Measurements from ENCODE around the gene TIGD7. TPM values are rescaled to one million over a fixed set of nuclear protein-coding genes. Genes with fewer than 3 reads are reported as not detected.

TIGD7 gene
- total and polyA plus RNA-seq, 2 of the 13 experiments (the other 11 are each of a cell fraction or from before 2014, with no cell fraction given), result not detected

DNA sequence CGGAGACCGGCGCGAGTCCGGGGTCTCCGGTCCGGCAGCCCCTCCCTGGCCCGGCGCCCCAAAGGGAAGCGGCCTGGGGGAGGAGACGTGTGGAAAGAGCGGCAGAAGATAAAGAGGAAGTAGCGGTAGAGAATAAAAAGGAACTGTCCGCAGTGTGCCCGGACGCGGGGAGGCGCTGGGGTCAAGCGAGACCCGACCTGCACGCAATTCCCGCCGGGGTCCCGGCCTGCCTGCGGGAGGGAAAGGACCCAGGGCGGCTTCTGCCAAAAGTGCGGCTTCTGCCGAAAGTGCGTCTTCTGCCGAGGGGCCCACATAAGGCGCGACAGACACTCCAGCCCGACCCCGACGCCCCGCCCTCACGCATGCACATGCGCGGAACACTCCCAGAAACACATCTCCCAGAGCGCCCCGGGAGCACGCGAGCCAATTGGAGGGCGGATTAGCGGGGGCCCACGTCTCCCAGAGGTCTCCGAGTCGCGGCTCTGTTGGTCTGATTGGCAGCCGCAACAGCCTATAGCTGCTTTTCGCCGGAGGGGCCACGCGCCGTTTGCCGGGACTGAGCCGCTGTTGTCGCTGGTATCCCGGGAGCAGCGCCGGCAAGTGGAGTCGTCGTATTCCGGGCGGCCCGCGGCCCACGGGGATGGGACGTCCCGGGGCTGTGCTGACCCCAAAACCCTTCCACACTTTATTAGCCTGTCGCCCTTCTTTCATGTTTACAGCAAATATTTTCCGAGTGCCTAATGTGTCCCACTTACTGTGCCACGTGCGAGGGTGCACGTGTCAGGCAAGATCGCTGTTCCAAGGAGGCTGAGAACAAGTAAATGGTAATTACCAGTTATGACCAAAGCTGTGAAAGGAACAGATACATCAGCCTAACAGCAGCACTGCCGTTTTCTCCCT lies 40.8 kb downstream of the TIGD7 start (continued):
- TF ChIP-seq, protein P1, sequence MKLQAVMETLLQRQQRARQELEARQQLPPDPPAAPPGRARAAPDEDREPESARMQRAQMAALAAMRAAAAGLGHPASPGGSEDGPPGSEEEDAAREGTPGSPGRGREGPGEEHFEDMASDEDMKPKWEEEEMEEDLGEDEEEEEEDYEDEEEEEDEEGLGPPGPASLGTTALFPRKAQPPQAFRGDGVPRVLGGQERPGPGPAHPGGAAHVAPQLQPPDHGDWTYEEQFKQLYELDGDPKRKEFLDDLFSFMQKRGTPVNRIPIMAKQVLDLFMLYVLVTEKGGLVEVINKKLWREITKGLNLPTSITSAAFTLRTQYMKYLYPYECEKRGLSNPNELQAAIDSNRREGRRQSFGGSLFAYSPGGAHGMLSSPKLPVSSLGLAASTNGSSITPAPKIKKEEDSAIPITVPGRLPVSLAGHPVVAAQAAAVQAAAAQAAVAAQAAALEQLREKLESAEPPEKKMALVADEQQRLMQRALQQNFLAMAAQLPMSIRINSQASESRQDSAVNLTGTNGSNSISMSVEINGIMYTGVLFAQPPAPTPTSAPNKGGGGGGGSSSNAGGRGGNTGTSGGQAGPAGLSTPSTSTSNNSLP (IDR thresholded peaks at IDR 0.05; ENCODE audit: low read depth, low read length), result no peak
- TF ChIP-seq ZZZ3 (CRISPR knock-in tag; IDR thresholded peaks at IDR 0.05; ENCODE audit: borderline replicate concordance), result no peak; the same call in 1 of the 2 replicates
- TF ChIP-seq, protein P2, sequence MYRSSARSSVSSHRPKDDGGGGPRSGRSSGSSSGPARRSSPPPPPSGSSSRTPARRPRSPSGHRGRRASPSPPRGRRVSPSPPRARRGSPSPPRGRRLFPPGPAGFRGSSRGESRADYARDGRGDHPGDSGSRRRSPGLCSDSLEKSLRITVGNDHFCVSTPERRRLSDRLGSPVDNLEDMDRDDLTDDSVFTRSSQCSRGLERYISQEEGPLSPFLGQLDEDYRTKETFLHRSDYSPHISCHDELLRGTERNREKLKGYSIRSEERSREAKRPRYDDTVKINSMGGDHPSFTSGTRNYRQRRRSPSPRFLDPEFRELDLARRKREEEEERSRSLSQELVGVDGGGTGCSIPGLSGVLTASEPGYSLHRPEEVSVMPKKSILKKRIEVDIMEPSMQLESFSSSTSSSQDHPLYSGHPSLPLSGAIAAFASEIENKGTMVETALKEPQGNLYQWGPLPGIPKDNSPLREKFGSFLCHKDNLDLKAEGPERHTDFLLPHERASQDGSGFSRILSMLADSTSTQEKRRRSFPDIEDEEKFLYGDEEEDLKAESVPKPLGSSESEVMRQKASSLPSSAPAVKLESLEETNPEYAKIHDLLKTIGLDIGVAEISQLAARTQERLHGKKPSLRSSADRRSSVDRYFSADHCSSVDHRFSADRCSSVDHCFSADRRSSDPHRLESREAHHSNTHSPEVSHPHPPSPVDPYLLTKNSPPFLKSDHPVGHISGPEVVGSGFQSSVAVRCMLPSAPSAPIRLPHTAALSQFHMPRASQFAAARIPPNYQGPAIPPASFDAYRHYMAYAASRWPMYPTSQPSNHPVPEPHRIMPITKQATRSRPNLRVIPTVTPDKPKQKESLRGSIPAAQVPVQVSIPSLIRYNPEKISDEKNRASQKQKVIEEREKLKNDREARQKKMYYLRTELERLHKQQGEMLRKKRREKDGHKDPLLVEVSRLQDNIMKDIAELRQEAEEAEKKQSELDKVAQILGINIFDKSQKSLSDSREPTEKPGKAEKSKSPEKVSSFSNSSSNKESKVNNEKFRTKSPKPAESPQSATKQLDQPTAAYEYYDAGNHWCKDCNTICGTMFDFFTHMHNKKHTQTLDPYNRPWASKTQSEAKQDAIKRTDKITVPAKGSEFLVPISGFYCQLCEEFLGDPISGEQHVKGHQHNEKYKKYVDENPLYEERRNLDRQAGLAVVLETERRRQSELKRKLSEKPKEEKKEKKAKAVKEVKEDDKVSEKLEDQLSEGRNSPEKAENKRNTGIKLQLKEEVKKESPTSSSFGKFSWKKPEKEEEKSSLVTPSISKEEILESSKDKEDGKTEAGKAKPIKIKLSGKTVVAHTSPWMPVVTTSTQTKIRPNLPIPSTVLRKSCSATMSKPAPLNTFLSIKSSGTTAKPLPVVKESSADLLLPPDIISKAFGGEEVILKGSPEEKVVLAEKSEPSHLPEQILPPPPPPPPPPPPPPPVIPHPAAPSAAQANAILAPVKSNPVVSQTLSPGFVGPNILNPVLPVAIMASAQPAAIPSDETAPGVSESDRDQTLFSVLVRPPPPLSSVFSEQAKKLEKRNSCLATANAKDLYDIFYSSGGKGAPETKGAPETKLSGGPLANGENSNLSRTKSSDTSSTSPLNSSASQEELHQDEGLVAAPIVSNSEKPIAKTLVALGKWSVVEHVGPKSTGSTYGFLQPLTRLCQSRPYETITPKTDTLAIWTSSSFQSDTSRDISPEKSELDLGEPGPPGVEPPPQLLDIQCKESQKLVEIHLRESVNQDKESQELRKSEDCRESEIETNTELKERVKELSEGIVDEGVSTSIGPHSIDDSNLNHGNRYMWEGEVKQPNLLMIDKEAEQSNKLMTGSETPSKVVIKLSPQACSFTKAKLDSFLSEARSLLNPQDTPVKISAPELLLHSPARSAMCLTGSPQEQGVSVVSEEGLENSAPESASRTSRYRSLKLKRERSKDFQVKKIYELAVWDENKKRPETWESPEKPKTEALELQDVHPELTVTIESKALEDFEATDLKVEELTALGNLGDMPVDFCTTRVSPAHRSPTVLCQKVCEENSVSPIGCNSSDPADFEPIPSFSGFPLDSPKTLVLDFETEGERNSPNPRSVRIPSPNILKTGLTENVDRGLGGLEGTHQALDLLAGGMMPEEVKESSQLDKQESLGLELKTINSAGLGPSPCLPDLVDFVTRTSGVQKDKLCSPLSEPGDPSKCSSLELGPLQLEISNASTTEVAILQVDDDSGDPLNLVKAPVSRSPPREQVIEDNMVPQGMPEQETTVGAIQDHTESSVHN (CRISPR knock-in tag; IDR thresholded peaks at IDR 0.05), result peak; percentile 41; the same call in 1 of the 2 replicates
- no peak for TF ChIP-seq ZNF572 (CRISPR knock-in tag; IDR thresholded peaks at IDR 0.05)
- no peak for TF ChIP-seq EP300 (IDR thresholded peaks at IDR 0.05; ENCODE audit: low read depth in 2 of 2, low read length in 2 of 2)
- TF ChIP-seq EP300 (CRISPR knock-in tag; IDR thresholded peaks at IDR 0.05; ENCODE audit: borderline replicate concordance), result no peak
- TF ChIP-seq ZNF672 (CRISPR knock-in tag; IDR thresholded peaks at IDR 0.05), result no peak
- TF ChIP-seq JUND (CRISPR knock-in tag; IDR thresholded peaks at IDR 0.05), result no peak
- TF ChIP-seq, protein P3, sequence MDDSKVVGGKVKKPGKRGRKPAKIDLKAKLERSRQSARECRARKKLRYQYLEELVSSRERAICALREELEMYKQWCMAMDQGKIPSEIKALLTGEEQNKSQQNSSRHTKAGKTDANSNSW (CRISPR knock-in tag; IDR thresholded peaks at IDR 0.05; ENCODE audit: borderline replicate concordance), result no peak; the same call in 1 of the 2 replicates
- TF ChIP-seq, protein P4, sequence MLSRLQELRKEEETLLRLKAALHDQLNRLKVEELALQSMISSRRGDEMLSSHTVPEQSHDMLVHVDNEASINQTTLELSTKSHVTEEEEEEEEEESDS (CRISPR knock-in tag; IDR thresholded peaks at IDR 0.05; ENCODE audit: borderline replicate concordance), result no peak
- no peak for TF ChIP-seq HOXD1 (CRISPR knock-in tag; IDR thresholded peaks at IDR 0.05)
- no peak for TF ChIP-seq ZNF660 (CRISPR knock-in tag; IDR thresholded peaks at IDR 0.05; ENCODE audit: borderline replicate concordance, low read depth)
- TF ChIP-seq NFIB (CRISPR knock-in tag; IDR thresholded peaks at IDR 0.05; ENCODE audit: borderline replicate concordance), result no peak
- peak; percentile 91 for TF ChIP-seq ZNF230 (CRISPR knock-in tag; IDR thresholded peaks at IDR 0.05)

Data from HepG2 (cell line).